MG63 (cell line): Measurements from ENCODE around the gene SARS1. TPM values are rescaled to one million over a fixed set of nuclear protein-coding genes. Genes with fewer than 3 reads are reported as not detected.
"Not testable (repeated sequence)": the region's sequence is repeated elsewhere in the genome, so short reads cannot be mapped to it uniquely, and the experiment has no call there.

ENCODE experiments used
- DNase-seq: peaks from one replicate; pipeline ENCODE4 v3.0.0-alpha.2; 2020
- H3K27me3 ChIP-seq: fragments of 250-450 bp; sonication (Bioruptor Pico); 2 replicates; pipeline ENCODE4 v1.5.1; 2020; ENCODE audit warnings: mild to moderate bottlenecking, moderate library complexity
- H3K36me3 ChIP-seq: fragments of 250-450 bp; sonication (Bioruptor Pico); 2 replicates; pipeline ENCODE4 v1.5.1; 2020; ENCODE audit warnings: mild to moderate bottlenecking, moderate library complexity
- H3K4me3 ChIP-seq: fragments of 250-450 bp; sonication (Bioruptor Pico); 2 replicates; pipeline ENCODE4 v1.5.1; 2020; ENCODE audit warnings: mild to moderate bottlenecking, moderate library complexity
- H3K9me3 ChIP-seq: fragments of 250-450 bp; sonication (Bioruptor Pico); 2 replicates; pipeline ENCODE4 v1.5.1; 2020; ENCODE audit warnings: mild to moderate bottlenecking, moderate library complexity
- total RNA-seq: library from RNA; depleted of rRNA; stranded (reverse); fragments of >200 nt; shearing (Covaris generic); gene quantifications from 2 replicates; pipeline ENCODE4 v1.2.3, GENCODE V29; 2014; ENCODE audit warnings: low replicate concordance; rRNA removed

SARS1 gene
- total RNA-seq, 1 experiment from 2014 or later: 751 TPM

GRCh38 chr1:109286762-109287161 is 73.0 kb downstream of the SARS1 start:
- not testable (repeated sequence) for H3K27me3 ChIP-seq, H3K9me3 ChIP-seq, H3K4me3 ChIP-seq

More at GRCh38 chr1:109286762-109287161, 73.0 kb downstream of the SARS1 start:
- not testable (repeated sequence) for DNase-seq, H3K36me3 ChIP-seq

Other genes starting within 250 kb of the SARS1 start
- gene WDR47, start 171.8 kb upstream of the SARS1 start, total RNA-seq: 19.5 and 23.7 TPM in 2 replicates
- gene TAF13, start 137.9 kb upstream of the SARS1 start, total RNA-seq: 37.6 and 71.7 TPM in 2 replicates
- gene TMEM167B, start 123.2 kb upstream of the SARS1 start, total RNA-seq: 43.4 and 61.3 TPM in 2 replicates
- 0.20 TPM in 1 of 2 replicates, not detected in the other for gene ELAPOR1, start 99.8 kb upstream of the SARS1 start, total RNA-seq
- 0.76 and 1.2 TPM in 2 replicates for gene CELSR2, start 35.6 kb downstream of the SARS1 start, total RNA-seq
- 38.5 and 67.0 TPM in 2 replicates for gene PSRC1, start 69.2 kb downstream of the SARS1 start, total RNA-seq
- not detected in 2 replicates for gene MYBPHL, start 93.1 kb downstream of the SARS1 start, total RNA-seq
- gene SORT1, start 184.0 kb downstream of the SARS1 start, total RNA-seq: 0.07 and 0.46 TPM in 2 replicates
- gene PSMA5, start 212.5 kb downstream of the SARS1 start, total RNA-seq: 304 and 1,327 TPM in 2 replicates